PC-3 (cell line): Measurements from ENCODE around the gene ZNF185.

Experiments used
- EZH2 ChIP-seq: fragments of 300-600 bp; sonication (generic); IDR thresholded peaks from one replicate; pipeline ENCODE4 v1.6.1; 2017; ENCODE audit warnings: antibody characterized with exemption, mild to moderate bottlenecking, low read length; ENCODE audit not compliant: unreplicated experiment
- EZH2phosphoT487 ChIP-seq: fragments of 300-600 bp; sonication (generic); IDR thresholded peaks from 2 replicates; pipeline ENCODE4 v1.6.1; 2018; ENCODE audit warnings: mild to moderate bottlenecking, antibody characterized with exemption, low read length, borderline replicate concordance
- TF ChIP-seq, protein P1 (sequence below): fragments of 300-600 bp; sonication (generic); conservative IDR thresholded peaks from 2 replicates; pipeline ENCODE4 v1.5.1; 2017; ENCODE audit warnings: antibody characterized with exemption, low read depth, mild to moderate bottlenecking, low read length

DNA sequence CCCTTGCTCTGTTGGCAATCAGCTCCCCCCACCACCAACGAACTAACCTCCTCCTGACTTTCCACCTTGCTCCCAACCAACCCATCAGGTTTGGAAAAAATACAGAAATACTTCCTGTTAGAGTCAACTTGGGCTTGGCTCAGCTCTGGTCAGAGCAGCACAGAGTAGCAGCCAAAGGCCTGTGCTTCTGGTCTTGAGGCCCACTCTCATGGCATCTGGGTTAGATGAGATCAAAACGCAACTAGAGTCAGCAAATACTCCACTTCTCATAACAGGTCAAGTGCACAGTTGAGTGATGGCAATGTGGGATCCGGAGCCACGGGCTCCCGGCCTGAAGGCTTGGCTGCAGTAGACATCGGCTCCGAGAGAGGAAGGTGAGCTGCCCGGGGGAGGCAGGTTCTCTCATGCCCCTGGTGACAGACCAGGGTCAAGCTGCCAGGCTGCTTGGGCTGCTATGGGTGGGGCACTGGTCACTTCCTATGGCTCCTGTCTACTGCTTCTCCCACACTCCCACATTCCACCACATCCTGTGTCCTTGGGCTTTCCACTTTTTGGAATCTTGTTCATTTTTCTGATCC is 34.8 kb downstream of the ZNF185 start:
- TF ChIP-seq, protein P1, sequence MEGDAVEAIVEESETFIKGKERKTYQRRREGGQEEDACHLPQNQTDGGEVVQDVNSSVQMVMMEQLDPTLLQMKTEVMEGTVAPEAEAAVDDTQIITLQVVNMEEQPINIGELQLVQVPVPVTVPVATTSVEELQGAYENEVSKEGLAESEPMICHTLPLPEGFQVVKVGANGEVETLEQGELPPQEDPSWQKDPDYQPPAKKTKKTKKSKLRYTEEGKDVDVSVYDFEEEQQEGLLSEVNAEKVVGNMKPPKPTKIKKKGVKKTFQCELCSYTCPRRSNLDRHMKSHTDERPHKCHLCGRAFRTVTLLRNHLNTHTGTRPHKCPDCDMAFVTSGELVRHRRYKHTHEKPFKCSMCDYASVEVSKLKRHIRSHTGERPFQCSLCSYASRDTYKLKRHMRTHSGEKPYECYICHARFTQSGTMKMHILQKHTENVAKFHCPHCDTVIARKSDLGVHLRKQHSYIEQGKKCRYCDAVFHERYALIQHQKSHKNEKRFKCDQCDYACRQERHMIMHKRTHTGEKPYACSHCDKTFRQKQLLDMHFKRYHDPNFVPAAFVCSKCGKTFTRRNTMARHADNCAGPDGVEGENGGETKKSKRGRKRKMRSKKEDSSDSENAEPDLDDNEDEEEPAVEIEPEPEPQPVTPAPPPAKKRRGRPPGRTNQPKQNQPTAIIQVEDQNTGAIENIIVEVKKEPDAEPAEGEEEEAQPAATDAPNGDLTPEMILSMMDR: no peak
- TF ChIP-seq EZH2 (no peak), EZH2phosphoT487 (no peak)
